DND-41 (cell line): ENCODE measurements around the gene FRY.

Experiments
- EZH2 ChIP-seq: IDR thresholded peaks from 3 replicates; pipeline ENCODE4 v1.6.1; 2012; ENCODE audit warnings: borderline replicate concordance, low read depth, mild to moderate bottlenecking, moderate library complexity, low read length, inconsistent platforms; ENCODE audit not compliant: severe bottlenecking
- TF ChIP-seq, protein P1 (sequence below): IDR thresholded peaks from 2 replicates; pipeline ENCODE4 v1.5.1; 2012; ENCODE audit warnings: borderline replicate concordance, low read length, moderate library complexity, mild to moderate bottlenecking; ENCODE audit not compliant: poor library complexity, severe bottlenecking; ENCODE audit errors: extremely low read depth

DNA sequence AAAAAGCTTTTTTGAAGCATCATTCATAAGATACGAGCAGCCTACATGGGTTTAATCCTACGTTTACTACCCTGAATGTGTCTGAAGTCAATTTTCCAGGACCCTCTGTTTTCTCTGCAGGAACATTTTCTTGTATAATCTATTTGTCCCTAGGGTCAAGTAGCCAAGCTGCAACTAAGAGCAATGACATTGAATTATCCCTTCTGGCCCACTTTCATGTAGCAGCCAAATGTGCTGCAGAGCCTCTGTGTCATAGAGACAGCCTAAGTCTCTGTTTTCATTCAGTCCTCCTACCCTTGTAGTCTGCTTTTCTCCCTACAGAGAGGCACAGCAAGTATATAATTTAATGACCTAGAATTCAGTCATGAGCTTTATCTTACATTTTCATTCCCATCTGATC, 201.5 kb downstream of the FRY start:
- TF ChIP-seq, protein P1, sequence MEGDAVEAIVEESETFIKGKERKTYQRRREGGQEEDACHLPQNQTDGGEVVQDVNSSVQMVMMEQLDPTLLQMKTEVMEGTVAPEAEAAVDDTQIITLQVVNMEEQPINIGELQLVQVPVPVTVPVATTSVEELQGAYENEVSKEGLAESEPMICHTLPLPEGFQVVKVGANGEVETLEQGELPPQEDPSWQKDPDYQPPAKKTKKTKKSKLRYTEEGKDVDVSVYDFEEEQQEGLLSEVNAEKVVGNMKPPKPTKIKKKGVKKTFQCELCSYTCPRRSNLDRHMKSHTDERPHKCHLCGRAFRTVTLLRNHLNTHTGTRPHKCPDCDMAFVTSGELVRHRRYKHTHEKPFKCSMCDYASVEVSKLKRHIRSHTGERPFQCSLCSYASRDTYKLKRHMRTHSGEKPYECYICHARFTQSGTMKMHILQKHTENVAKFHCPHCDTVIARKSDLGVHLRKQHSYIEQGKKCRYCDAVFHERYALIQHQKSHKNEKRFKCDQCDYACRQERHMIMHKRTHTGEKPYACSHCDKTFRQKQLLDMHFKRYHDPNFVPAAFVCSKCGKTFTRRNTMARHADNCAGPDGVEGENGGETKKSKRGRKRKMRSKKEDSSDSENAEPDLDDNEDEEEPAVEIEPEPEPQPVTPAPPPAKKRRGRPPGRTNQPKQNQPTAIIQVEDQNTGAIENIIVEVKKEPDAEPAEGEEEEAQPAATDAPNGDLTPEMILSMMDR, result no peak
- no peak for TF ChIP-seq EZH2
